GM21360 (cell line): Measurements from ENCODE around the gene C1QTNF9.
"Not testable (repeated sequence)": the region's sequence is repeated elsewhere in the genome, so short reads cannot be mapped to it uniquely, and the experiment has no call there.

Experiments
- ATAC-seq: cut with Tn5 transposase; IDR thresholded peaks from one replicate; pipeline ENCODE4 v1.9.1; 2021; ENCODE audit warnings: mild to moderate bottlenecking, moderate library complexity; ENCODE audit not compliant: unreplicated experiment

Gene C1QTNF9

DNA sequence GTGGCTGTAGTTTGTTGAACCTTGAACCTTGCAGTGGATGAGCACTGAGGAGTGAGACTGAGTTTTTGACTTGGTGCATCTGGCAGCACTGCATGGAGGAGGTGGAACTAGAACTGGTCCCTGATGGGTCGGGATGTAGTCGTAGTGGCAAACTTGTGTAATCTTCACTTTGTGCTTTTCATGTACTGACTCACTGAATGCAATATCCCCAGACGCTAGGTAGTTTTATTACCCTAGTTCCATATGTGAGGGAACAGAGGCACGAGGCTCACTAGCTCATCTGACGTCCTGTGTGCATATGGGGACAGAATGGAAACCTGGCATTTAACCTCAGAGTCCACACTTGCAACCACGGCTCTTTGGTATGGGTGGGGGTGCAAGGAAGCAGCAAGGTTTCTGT is 10.3 kb downstream of the C1QTNF9 start:
- not testable (repeated sequence) for ATAC-seq

DNA sequence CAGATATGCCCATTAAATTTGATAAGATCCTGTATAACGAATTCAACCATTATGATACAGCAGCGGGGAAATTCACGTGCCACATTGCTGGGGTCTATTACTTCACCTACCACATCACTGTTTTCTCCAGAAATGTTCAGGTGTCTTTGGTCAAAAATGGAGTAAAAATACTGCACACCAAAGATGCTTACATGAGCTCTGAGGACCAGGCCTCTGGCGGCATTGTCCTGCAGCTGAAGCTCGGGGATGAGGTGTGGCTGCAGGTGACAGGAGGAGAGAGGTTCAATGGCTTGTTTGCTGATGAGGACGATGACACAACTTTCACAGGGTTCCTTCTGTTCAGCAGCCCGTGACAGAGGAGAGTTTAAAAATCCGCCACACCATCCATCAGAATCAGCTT is 12.0 kb downstream of the C1QTNF9 start:
- ATAC-seq = not testable (repeated sequence)

DNA sequence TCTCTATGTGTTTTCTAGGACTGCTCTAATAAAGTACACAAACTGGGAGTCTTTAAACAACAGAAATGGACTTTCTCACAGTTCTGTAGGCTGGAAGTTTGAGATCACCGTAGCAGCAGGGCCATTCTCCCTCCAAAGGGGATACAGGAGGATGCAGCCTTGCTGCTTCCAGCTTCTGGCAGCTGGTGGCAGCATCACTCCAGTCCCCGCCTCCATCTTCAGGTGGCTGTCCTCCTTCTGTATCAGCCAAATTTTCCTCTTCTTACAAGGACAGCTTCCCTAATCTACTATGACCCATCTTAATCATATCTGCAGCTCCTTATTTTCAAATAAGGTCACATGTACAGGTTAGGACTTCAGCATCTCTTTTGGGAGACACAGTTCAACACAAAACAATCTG is 13.1 kb downstream of the C1QTNF9 start:
- ATAC-seq = not testable (repeated sequence)

DNA sequence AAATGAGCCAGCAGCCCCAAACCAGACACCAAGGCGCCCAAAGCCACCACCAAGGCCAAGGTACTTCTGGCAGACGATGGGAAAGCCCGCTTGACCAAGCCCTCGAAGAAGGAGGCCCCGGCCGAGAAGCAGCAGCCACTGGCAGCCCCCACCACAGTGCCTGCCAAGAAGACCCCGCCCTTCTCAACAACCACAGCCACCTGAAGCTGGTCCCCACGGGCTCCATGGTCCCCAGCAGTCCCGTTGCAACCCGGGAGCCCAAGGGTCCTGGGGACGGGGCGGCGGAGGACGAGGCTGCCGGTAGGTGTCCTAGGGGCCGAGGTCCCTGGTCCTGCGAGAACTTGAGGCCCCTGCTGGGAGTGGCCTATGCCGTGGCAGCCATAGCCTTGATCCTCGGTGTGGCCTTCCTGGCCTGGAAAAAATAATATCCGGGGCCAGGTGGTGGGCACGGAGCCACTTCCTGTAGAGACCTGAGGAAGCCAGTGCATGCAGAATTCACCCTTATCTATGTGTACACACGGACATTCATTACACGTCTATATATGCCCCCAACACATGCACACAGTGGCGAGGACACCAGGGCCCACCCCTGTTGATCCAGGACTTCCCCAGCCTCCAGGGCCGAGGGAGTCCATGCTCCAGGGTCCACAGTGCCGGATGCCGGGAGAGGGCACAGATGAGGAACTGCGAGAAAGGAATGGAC is 13.8 kb downstream of the C1QTNF9 start:
- no peak for ATAC-seq

DNA sequence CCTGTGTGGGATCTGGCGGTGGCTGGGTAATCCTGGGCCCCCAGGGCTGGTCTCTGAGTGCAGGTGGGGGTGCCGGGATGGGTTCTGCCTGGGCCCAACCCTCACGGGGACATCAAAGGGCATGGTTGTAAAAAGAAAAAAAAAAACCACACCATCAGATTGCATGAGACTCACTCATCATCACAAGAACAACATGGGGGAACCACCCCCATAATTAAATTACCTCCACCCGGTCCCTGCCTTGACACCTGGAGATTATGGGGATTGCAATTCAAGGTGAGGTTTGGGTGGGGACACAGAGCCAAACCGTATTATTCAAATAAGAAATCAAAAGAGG is 14.3 kb downstream of the C1QTNF9 start:
- ATAC-seq = no peak

DNA sequence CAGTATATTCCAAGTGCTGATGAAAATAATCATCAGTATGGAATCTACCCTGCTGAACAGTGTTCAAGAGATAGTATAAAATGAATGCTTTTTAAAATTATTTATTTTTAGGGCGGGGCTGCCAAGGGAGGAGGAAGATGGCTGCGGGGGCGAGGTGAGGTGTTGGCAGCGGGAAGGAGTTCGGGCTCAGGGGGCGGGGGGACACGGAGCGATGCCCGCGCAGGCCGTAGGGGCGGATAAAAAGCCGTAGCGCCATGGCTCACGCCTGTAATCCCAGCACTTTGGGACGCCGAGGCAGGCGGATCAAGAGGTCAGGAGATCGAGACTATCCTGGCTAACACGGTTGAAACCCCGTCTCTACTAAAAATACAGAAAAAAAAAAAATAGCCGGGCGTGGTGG is 18.2 kb downstream of the C1QTNF9 start:
- ATAC-seq = not testable (repeated sequence)

DNA sequence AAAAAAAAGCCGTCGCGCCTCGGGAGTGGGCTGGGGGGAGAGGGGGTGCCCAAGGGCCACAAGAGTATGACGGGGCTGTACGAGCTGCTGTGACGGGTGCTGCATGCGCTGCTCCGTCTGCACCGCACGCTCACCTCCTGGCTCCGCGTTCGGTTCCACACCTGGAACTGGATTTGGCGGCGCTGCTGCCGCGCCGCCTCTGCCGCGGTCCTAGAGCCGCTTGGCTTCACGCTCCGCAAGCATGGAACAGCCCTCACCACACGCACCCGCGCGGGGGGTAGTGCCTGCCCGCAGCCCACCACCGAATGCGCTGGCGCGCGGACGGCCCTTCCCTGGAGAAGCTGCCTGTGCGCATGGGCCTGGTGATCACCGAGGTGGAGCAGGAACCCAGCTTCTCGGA is 18.8 kb downstream of the C1QTNF9 start:
- no peak for ATAC-seq

DNA sequence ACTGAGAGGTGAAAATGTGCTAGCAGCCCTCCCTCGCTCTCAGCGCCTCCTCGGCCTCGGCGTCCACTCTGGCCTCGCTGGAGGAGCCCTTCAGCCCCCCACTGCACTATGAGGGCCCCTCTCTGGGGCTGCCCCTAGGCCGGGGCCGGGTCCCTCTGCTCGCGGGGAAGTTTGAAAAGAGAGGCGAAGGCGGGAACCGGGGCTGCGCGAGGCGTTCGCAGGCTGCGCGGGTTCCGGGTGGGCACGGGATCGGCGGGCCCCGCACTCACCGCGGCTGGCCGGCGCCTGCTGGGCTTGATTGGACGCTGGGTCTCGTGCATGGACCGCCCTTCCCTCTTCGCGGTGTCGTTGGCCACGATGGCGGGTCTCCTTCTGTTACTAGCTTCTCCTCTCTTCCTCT is 29.3 kb downstream of the C1QTNF9 start:
- ATAC-seq = no peak

DNA sequence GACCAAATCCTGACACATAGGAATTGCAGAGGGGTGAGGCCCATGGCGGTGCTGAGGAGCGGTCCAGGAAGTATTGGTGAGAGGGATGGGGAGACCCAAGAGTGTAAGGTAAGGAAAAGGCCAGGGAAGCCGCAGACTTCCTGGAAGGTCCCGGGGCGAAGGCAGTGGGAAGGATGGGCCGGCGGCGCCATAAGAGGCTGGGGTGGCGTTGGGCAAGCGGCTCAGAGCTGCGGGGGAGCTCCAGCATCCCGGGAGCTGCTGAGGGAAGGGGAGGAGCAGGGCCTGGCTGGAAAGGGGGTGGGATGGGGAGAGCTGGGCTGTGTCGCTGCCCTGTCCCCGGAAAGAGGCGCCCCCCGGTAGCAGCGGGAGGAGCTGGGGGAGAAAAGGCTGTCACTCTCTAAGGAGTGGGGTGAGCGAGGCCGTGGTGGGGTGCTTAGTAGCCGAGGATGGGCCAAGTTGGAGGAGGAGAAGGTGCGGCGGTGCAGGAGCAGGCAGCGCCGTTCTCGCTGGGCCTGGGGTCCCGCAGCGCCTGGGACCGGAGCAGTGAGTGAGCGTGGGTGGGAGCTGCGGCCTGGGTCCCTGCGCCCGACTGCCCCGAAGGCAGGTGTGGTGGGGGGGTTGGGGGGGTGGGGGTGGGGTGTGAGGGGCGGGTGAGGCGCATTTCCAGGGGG is 30.7 kb downstream of the C1QTNF9 start:
- ATAC-seq = no peak

DNA sequence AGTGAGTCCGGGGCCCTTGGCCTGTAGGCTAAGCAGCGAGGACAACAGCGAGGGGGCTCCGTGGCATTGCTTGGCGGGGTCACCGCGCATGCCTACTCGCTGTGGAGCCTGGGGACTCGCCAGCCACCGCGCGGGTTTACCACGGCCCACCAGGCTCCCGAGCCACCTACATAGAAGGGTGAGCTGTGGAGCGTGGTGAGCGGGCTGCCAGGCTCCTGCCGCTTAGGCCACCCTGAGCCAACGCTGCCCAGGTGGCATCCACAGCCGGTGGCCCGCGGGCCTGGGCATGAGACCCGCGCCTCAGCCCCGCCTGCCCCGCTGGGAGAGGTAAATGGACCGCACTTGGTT is 31.2 kb downstream of the C1QTNF9 start:
- ATAC-seq = no peak

DNA sequence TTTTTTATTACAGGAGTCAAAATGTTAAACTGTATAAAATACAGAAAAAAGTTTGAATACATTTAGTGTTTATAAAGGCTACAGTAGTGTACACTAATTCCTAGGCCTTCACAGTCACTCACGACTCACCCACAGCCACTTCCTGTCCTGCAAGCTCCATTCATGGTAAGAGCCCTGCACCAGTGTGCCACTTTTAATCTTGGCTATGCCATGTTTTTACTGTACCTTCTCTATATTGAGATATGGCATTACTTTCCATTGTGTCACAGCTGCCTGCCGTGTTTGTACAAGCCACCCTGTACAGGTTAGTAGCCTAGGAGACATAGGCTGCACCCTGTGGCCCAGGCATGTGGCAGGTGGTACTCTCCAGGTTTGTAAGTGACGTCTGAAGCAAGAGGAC is 32.1 kb downstream of the C1QTNF9 start:
- ATAC-seq = no peak

DNA sequence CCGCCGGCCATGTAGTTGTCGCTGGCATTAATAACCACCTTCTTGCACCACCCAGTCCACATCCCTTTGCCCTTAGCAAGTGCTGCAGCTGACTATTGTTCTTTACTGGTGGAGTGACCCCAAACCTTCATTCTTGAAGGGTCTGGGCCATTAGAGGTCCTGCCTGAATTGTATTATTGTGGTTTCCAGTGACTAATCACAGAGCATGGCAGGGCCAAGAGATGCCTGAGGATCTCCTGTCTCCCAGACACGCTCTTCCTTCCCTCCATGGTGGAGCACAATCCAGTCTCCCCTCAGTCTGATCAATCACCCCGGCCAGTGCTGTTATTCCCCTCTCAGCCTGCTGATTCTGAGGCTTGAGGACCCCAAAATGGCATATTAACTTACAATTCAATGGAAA is 39.0 kb downstream of the C1QTNF9 start:
- no peak for ATAC-seq

DNA sequence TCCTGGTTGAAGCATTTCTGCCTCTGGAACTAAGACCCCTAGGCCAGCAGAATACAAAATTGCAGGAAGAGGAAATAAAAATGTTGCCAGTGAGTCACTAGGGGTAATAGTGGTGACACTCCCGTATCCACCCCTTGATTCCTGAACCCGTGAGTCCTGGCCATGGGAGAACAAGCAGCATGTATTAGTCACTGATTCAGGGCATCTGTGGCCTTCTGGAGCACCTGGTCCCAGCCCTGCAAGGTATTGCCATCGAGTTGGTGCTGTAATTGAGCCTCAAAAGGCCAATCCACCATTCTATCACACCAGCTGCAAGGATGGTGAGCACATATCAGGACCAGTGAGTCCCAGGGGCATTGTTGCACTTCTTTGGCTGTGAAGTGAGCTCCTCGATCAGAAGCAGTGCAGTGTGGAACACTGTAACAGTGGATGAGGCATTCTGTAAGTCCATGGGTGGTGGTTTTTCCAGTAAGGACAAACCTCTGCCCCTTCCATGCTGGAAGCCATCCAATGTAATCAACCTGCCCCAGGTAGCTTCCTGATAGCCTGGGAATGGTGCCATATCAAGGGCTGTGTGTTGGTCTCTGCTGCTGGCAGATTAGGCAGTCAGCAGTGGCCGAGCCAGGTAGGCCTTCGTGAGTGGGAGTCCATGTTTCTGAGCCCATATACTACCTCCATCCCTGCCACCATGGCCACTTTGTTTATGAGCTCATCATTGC is 39.6 kb downstream of the C1QTNF9 start:
- ATAC-seq = no peak

DNA sequence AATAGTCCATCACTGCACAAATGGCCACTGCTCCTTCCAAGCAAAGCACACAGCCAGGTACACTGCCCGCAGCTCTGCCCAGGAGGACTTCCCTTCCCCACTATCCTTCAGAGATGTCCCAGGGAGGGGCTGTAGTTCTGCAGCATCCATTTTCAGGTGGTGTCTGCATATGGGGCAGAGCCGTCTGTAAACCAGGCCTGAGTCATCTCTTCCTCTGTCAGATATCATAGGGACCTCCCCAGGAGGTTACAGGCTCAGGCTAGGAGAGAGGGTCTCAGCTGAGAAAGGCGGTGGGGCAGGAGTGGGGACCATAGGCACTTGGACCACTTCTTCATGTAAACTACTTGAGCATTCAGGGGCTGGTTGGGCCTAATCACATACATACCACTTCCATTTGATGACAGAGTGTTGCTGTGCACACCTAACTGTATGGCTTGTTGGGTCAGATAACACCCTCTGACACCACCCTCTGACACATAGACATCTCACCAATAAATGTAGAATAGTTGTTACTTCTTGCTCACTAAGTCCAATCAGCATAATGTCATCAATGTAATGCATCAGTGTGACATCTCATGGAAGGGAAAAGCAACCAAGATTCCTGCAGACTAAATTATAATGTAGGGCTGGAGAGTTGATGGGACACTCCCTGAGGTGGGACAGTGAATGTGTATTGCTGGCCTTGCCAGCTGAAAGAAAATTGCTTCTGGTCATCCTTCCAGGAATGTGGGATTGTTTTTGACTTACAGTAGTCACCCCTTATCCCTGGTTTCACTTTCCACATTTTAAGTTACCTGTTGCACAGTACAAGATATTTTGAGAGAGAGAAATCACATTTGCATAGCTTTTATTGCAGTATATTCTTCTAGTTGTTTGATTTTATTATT is 40.6 kb downstream of the C1QTNF9 start:
- not testable (repeated sequence) for ATAC-seq

DNA sequence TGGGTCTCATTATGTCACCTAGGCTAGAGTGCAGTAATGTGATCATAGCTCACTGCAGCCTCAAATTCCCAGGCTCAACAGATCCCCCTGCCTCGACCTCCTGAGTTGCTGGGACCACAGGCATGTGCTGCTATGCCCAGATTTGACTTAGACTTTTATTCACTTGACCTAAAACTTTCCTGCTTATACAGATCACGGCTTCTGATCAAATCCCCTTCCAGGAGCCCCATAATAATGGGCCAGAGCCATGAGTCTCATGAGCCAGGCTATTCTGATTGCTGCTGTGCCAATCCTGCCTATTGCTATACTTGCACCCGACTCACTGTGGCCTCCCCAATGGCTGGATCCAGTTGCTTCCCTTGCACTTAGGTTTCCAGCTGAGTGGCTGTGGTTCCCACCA is 42.0 kb downstream of the C1QTNF9 start:
- ATAC-seq = no peak

DNA sequence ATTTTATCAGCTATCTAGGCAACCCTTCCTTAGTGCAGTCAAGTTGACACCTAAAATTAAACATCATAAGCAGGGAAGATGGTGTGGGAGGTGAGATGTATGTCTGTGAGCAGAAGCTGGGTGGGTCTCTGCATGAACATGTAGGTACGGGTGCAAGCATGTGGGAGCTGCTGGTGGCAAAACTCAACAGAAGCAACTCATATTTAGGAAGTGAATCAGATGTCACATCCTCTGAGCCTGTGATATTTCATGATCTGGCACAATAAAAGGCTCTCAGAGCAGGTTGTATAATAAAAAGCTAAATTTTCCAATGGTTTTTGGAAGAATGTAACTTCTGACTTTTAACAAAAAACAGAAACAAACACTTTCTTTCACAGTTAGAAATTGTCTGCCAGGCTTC is 44.4 kb downstream of the C1QTNF9 start:
- no peak for ATAC-seq

DNA sequence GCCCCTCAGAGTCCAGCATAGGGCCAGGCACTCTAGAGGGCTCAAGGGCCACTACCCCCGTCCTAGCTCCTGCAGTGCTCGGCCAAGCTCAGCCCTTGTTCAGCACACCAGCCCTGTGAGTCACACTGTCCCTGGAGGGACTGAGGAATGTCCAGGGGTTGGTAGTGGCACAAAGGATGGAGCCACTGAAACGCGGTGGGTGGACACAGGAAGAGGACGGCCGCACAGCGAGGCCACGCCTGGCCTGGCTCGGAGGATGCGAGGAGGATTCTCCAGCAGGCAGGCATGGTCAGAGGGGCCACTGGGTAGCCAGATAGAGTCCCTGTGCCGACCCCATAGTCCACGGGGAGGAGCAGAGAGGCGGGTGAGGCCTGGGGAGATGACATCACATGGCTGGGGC is 45.7 kb downstream of the C1QTNF9 start:
- ATAC-seq = no peak

DNA sequence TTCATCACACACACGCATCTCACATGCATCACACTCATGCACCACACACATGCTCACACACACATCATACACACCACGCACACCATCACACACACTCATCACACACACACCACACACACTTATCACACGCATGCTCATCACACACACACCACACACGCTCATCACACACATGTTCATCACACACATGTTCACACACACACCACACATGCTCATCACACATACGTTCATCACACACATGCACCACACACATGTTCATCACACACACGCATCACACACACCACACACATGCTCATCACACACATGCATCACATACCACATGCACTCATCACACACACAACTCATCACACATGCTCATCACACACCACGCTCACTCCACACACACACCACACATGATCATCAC is 46.9 kb downstream of the C1QTNF9 start:
- ATAC-seq = no peak

DNA sequence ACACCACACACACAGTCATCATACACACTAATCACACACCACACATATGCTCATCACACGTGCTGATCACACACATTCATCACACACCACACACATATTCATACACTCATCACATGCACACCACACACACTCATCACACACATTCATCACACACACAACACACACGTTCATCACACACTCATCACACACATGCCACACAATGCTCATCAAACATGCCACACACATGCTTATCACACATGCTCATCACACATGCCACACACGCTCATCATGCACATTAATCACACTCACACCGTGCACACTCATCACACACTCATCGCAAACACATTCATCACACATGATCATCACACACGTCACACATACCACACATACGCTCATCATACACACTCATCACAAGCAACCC is 47.5 kb downstream of the C1QTNF9 start:
- ATAC-seq = no peak

DNA sequence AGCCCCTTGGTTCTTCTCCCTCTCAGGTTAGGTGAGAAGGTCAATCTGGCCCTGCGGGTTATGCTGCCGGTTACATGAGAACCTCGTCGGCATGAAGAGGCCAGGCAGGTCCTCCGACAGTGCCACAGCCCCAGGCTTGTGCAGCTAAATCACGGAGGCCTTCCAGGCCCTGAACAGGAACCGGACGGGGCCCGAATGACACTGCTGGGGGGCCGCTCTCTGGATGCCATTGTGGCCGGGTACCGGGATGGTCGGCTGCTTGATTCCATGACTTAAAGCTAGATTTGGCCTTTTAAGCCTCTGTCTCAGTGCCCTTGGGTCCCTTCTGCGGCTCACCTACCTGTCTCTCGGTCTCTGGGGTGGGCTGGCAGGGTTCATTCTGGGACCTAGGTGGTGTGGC is 48.4 kb downstream of the C1QTNF9 start:
- ATAC-seq = no peak

DNA sequence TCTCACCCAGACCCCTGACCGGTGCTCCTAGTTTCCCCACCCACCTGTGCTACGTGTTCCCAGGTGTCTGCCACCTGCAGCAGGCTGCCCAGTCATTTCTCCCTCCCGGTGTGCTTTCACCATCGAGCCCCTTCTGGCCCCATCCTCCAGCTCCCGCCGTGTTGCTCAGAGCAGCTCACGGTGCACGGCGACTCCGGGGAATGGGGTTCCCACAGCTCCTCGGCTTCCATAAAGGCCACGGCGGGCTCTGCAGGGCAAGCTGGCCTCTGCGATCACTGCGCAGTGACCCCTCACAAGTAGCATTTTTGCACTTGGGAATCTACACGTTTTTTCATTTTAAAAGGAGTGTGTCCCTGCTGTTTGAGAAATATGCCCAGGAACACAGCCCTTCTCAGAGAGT is 49.5 kb downstream of the C1QTNF9 start:
- ATAC-seq = not testable (repeated sequence)
